Small intestine (tissue), 7 donors: ENCODE data around the gene OSBPL10. TPM values are rescaled to one million over a fixed set of nuclear protein-coding genes. Genes with fewer than 3 reads are reported as not detected.
"Not testable (repeated sequence)": the region's sequence is repeated elsewhere in the genome, so short reads cannot be mapped to it uniquely, and the experiment has no call there.

Experiments
- DNase-seq, 2 donors: peaks; one replicate each; pipeline versions ENCODE4 v3.0.0 to v3.0.0-alpha.2; 2013
- FAIRE-seq: peaks from 2 replicates; lab custom pipeline; 2012; peaks lifted over from hg19 to GRCh38; lab: Jason Lieb, UNC
- H3K27ac ChIP-seq, 3 donors: one replicate each; pipeline ENCODE4 v1.5.1; 2013; ENCODE audit warnings: low read length in 2 of 3, mild to moderate bottlenecking in 2 of 3, control low read depth in 1 of 3, inconsistent platforms in 1 of 3, low read depth in 1 of 3, moderate library complexity in 1 of 3
- H3K27me3 ChIP-seq, 3 donors: one replicate each; pipeline ENCODE4 v1.6.1; 2013; ENCODE audit warnings: low read length in 3 of 3, inconsistent platforms in 1 of 3; ENCODE audit not compliant: control insufficient read depth in 3 of 3, insufficient read depth in 3 of 3
- H3K36me3 ChIP-seq, 3 donors: one replicate each; pipeline ENCODE4 v1.6.1; 2013; ENCODE audit warnings: low read length in 3 of 3, inconsistent platforms in 1 of 3, low read depth in 1 of 3, mild to moderate bottlenecking in 1 of 3, moderate library complexity in 1 of 3; ENCODE audit not compliant: control insufficient read depth in 3 of 3, insufficient read depth in 2 of 3
- H3K4me1 ChIP-seq, 3 donors: one replicate each; pipeline ENCODE4 v1.6.1; 2013; ENCODE audit warnings: low read length in 2 of 3, inconsistent platforms in 1 of 3, low read depth in 1 of 3, mild to moderate bottlenecking in 1 of 3, moderate library complexity in 1 of 3; ENCODE audit not compliant: control insufficient read depth in 3 of 3, insufficient read depth in 2 of 3
- H3K4me3 ChIP-seq, 3 donors: one replicate each; pipeline ENCODE4 v1.5.1; 2013; ENCODE audit warnings: low read length in 3 of 3, control low read depth in 1 of 3, inconsistent platforms in 1 of 3, low read depth in 1 of 3, mild to moderate bottlenecking in 1 of 3, moderate library complexity in 1 of 3
- H3K9me3 ChIP-seq, 2 donors: one replicate each; pipeline ENCODE4 v1.6.1; 2013; ENCODE audit warnings: low read depth in 1 of 2, low read length in 1 of 2; ENCODE audit not compliant: control insufficient read depth in 2 of 2, insufficient read depth in 1 of 2
- WGBS, 3 donors: extraction: QIAGEN DNeasy Blood & Tissue Kit; methylation state at CpG; one replicate each; pipeline ENCODE4 v1.1.7; 2013; 5-methylcytosine and 5-hydroxymethylcytosine counted together
- polyA plus RNA-seq, 4 donors: library from polyadenylated mRNA; stranded (reverse) in 3 of 4; unstranded in 1 of 4; fragments of 200-250 nt in 3 of 4; fragments of 120-200 nt in 1 of 4; gene quantifications; one replicate each; pipeline versions ENCODE4 v1.2.1 to v1.2.3, GENCODE V29; 2013
- donor health status: healthy with polysubstance abuse.
- donor health status: control.
- donor health status: control.
- donor health status: Bipolar disorder and iron deficiency.
- donor health status: healthy.

OSBPL10 gene
- polyA plus RNA-seq, 4 donors: 1.4 to 8.6 (median 3.8) TPM

GRCh38 chr3:32017286-32017685 lies 36.2 kb upstream of the OSBPL10 start:
- 90 to 95% (median 91%) methylated on average over 3 of the region's 3 CpGs for WGBS, 3 donors
- Histone ChIP-seq H3K27ac (no peak overlapping the region), H3K9me3 (no peaks in the 10 kb centered on the region), H3K4me1 (no peaks in the 10 kb centered on the region), H3K36me3 (no peaks in the 10 kb centered on the region), H3K27me3 (no peaks in the 10 kb centered on the region), H3K4me3 (no peak overlapping the region)
- no peak for DNase-seq
- FAIRE-seq: no peak

GRCh38 chr3:32015638-32016037 lies 34.6 kb upstream of the OSBPL10 start:
- not testable (repeated sequence) for H3K4me3 ChIP-seq, H3K27ac ChIP-seq, H3K9me3 ChIP-seq, H3K4me1 ChIP-seq, H3K36me3 ChIP-seq, FAIRE-seq, H3K27me3 ChIP-seq, DNase-seq
- 85 to 93% (median 89%) methylated on average over 3 of the region's 3 CpGs for WGBS, 3 donors

- 92 to 93% (median 92%) methylated on average over 7 of the region's 7 CpGs for WGBS, 3 donors
- not testable (repeated sequence) for H3K9me3 ChIP-seq, H3K27ac ChIP-seq, FAIRE-seq, H3K4me3 ChIP-seq, DNase-seq, H3K4me1 ChIP-seq, H3K27me3 ChIP-seq, H3K36me3 ChIP-seq
Measured at GRCh38 chr3:32010699-32011098, 29.6 kb upstream of the OSBPL10 start.

- WGBS, 3 donors: 75 to 92% (median 83%) methylated on average over 2 of the region's 2 CpGs
- no peak overlapping the region for H3K4me3 ChIP-seq
- FAIRE-seq (no peak), DNase-seq (no peak)
- H3K9me3 ChIP-seq: peaks cover 0 to 8% of the 10 kb centered on the region in 2 donors
- H3K27me3 ChIP-seq: no peaks in the 10 kb centered on the region
- H3K4me1 ChIP-seq: no peaks in the 10 kb centered on the region
- H3K36me3 ChIP-seq: no peaks in the 10 kb centered on the region
- H3K27ac ChIP-seq: no peak overlapping the region
Measured at GRCh38 chr3:32009957-32010356, 28.9 kb upstream of the OSBPL10 start.

GRCh38 chr3:32009101-32009500 lies 28.0 kb upstream of the OSBPL10 start:
- Histone ChIP-seq H3K4me1 (no peaks in the 10 kb centered on the region), H3K27ac (no peak overlapping the region), H3K27me3 (no peaks in the 10 kb centered on the region), H3K4me3 (no peak overlapping the region), H3K9me3 (peaks cover 0 to 8% of the 10 kb centered on the region in 2 donors), H3K36me3 (no peaks in the 10 kb centered on the region)
- DNase-seq (no peak), FAIRE-seq (no peak)
- WGBS, 3 donors: 88 to 94% (median 93%) methylated on average over 2 of the region's 2 CpGs

GRCh38 chr3:32004113-32004765 lies 23.2 kb upstream of the OSBPL10 start:
- no peak for FAIRE-seq
- no peaks in the 10 kb centered on the region for H3K27me3 ChIP-seq
- no peak overlapping the region for H3K27ac ChIP-seq
- H3K36me3 ChIP-seq: no peaks in the 10 kb centered on the region
- WGBS, 3 donors: 83 to 94% (median 85%) methylated on average over 5 of the region's 5 CpGs
- no peak overlapping the region for H3K4me3 ChIP-seq
- H3K4me1 ChIP-seq: no peaks in the 10 kb centered on the region
- peak; percentile 8 to 36 for DNase-seq
- no peaks in the 10 kb centered on the region for H3K9me3 ChIP-seq

GRCh38 chr3:32003380-32003779 lies 22.3 kb upstream of the OSBPL10 start:
- 89 to 91% (median 89%) methylated on average over 3 of the region's 3 CpGs for WGBS, 3 donors
- DNase-seq: no peak
- no peak overlapping the region for H3K27ac ChIP-seq

GRCh38 chr3:32002561-32003368 lies 21.7 kb upstream of the OSBPL10 start:
- no peak overlapping the region for H3K4me3 ChIP-seq
- DNase-seq: no peak
- FAIRE-seq: no peak
- H3K9me3 ChIP-seq: no peaks in the 10 kb centered on the region
- H3K27me3 ChIP-seq: no peaks in the 10 kb centered on the region
- WGBS, 3 donors: 68 to 82% (median 79%) methylated on average over 6 of the region's 6 CpGs
- no peak overlapping the region for H3K27ac ChIP-seq
- H3K36me3 ChIP-seq: no peaks in the 10 kb centered on the region
- no peaks in the 10 kb centered on the region for H3K4me1 ChIP-seq

More at GRCh38 chr3:32003380-32003779, 22.3 kb upstream of the OSBPL10 start:
- no peaks in the 10 kb centered on the region for H3K36me3 ChIP-seq
- no peaks in the 10 kb centered on the region for H3K27me3 ChIP-seq
- no peak overlapping the region for H3K4me3 ChIP-seq
- H3K9me3 ChIP-seq: no peaks in the 10 kb centered on the region
- no peaks in the 10 kb centered on the region for H3K4me1 ChIP-seq
- no peak for FAIRE-seq
